K562 (cell line): ENCODE results near the gene FAM89B. TPM values are rescaled to one million over a fixed set of nuclear protein-coding genes. Genes with fewer than 3 reads are reported as not detected.

Experiments used
- ATAC-seq: fragments of 200-7000 bp; cut with Tn5 transposase; 3 replicates; pipeline ENCODE4 v1.9.1; 2020; ENCODE audit warnings: moderate library complexity
- BruUV-seq: library from RNA; stranded (reverse); fragments of 400-500 nt; replicated peaks from 2 replicates; lab custom pipeline; 2021; lab: Mats Ljungman, UMichigan
- CTCF ChIA-PET: fragments of 300-600 bp; formaldehyde crosslinking; extraction: SDS; loops from one replicate; lab custom pipeline; 2021; ENCODE audit warnings: low intra/inter-chr PET ratio; lab: Yijun Ruan, JAX
- POLR2A ChIA-PET: fragments of 300-600, 350-650 bp; sonication (Branson Sonifier 250); formaldehyde crosslinking; extraction: SDS; loops from one replicate; lab custom pipeline; 2021; ENCODE audit warnings: antibody characterized with exemption, inconsistent platforms; lab: Yijun Ruan, JAX
- DNase-seq, 4 experiments: peaks; one replicate each; pipeline versions ENCODE4 v3.0.0 to v3.0.0-alpha.2; 2011 to 2018; ENCODE audit warnings: low spot score in 3 of 4, mixed read lengths in 3 of 4; ENCODE audit errors: extremely low read depth in 1 of 4
- FAIRE-seq: peaks from 2 replicates; lab custom pipeline; 2011; peaks lifted over from hg19 to GRCh38; lab: Jason Lieb, UNC
- H2AFZ ChIP-seq: 2 replicates; pipeline ENCODE4 v1.6.0; 2011; ENCODE audit warnings: low read depth, low read length, control low read depth, inconsistent platforms
- H3K27ac ChIP-seq: fragments of 200-600 bp; 3 replicates; pipeline ENCODE4 v1.8.0; 2011; ENCODE audit warnings: low read depth, mild to moderate bottlenecking, control low read depth, inconsistent platforms, low read length, moderate library complexity, mixed read lengths; ENCODE audit errors: extremely low read depth
- H3K27me3 ChIP-seq, 2 experiments: fragments of 300-600 bp in 1 of 2; 2 replicates in 1 of 2; 3 replicates in 1 of 2; pipeline versions ENCODE4 v1.6.0 to v1.8.0; 2011; ENCODE audit warnings: inconsistent platforms in 2 of 2, low read length in 2 of 2, mild to moderate bottlenecking in 1 of 2, mixed read lengths in 1 of 2, moderate library complexity in 1 of 2; ENCODE audit not compliant: control insufficient read depth in 2 of 2, insufficient read depth in 2 of 2
- H3K36me3 ChIP-seq: fragments of 300-600 bp; 3 replicates; pipeline ENCODE4 v1.8.0; 2011; ENCODE audit warnings: mild to moderate bottlenecking, low read length, inconsistent platforms; ENCODE audit not compliant: control insufficient read depth, insufficient read depth
- H3K4me1 ChIP-seq, 2 experiments: fragments of 200-600 bp in 1 of 2; replicated peaks in 1 of 2; 2 replicates in 1 of 2; 3 replicates in 1 of 2; pipeline versions ENCODE4 v1.5.1 to v1.8.0; 2011; ENCODE audit warnings: inconsistent platforms in 2 of 2, low read length in 2 of 2, mild to moderate bottlenecking in 1 of 2, mixed read lengths in 1 of 2, moderate library complexity in 1 of 2; ENCODE audit not compliant: control insufficient read depth in 2 of 2, insufficient read depth in 2 of 2
- H3K4me2 ChIP-seq: 2 replicates; pipeline ENCODE4 v1.6.1; 2011; ENCODE audit warnings: low read length, control low read depth, inconsistent platforms, mixed read lengths; ENCODE audit not compliant: insufficient read depth
- H3K4me3 ChIP-seq: fragments of 200-600 bp; sonication (generic), shearing (Covaris generic); 2 replicates; pipeline ENCODE4 v1.5.1; 2016; ENCODE audit warnings: control low read depth, inconsistent platforms
- H3K79me2 ChIP-seq: fragments of 200-600 bp; 3 replicates; pipeline ENCODE4 v1.8.0; 2011; ENCODE audit warnings: low read length, inconsistent platforms; ENCODE audit not compliant: control insufficient read depth, insufficient read depth
- H3K9ac ChIP-seq, 2 experiments: 2 replicates each; pipeline versions ENCODE4 v1.6.0 to v1.6.1; 2011; ENCODE audit warnings: low read depth in 2 of 2, low read length in 2 of 2, control low read depth in 1 of 2, inconsistent platforms in 1 of 2, mild to moderate bottlenecking in 1 of 2, mixed read lengths in 1 of 2; ENCODE audit not compliant: insufficient read depth in 1 of 2
- H3K9me1 ChIP-seq: one replicate; pipeline ENCODE4 v1.6.0; 2011; ENCODE audit warnings: inconsistent platforms, mild to moderate bottlenecking, low read length, moderate library complexity; ENCODE audit not compliant: control insufficient read depth, insufficient read depth
- H3K9me3 ChIP-seq: replicated peaks from 2 replicates; pipeline ENCODE4 v1.5.1; 2011; ENCODE audit warnings: low read depth, low read length, inconsistent platforms; ENCODE audit not compliant: control insufficient read depth, insufficient read depth
- H4K20me1 ChIP-seq: replicated peaks from 2 replicates; pipeline ENCODE4 v1.6.1; 2011; ENCODE audit warnings: low read length, inconsistent platforms, mixed read lengths; ENCODE audit not compliant: control insufficient read depth, insufficient read depth
- BACH1 ChIP-seq: fragments of 200-800 bp; sonication (Bioruptor generic); IDR thresholded peaks from 2 replicates; pipeline ENCODE4 v1.6.1; 2016; ENCODE audit warnings: missing genetic modification characterization, missing compliant biosample characterization
- DDX20 ChIP-seq: fragments of 450-650 bp; IDR thresholded peaks from 2 replicates; pipeline ENCODE4 v1.6.1; 2016; ENCODE audit warnings: missing genetic modification characterization, low read depth, mild to moderate bottlenecking, missing compliant biosample characterization, moderate library complexity
- ESRRA ChIP-seq: fragments of 450-650 bp; IDR thresholded peaks from 2 replicates; pipeline ENCODE4 v1.6.1; 2014; ENCODE audit warnings: low read depth, mild to moderate bottlenecking, moderate library complexity, borderline replicate concordance
- HDAC2 ChIP-seq: fragments of 450-650 bp; IDR thresholded peaks from 2 replicates; pipeline ENCODE4 v1.6.1; 2016; ENCODE audit warnings: mild to moderate bottlenecking
- HNRNPL ChIP-seq: fragments of 200-400 bp; formaldehyde crosslinking; IDR thresholded peaks from 2 replicates; pipeline ENCODE4 v1.6.1; 2017; ENCODE audit warnings: low read depth, mild to moderate bottlenecking, low read length
- LCOR ChIP-seq: sonication (generic); formaldehyde crosslinking; IDR thresholded peaks from 2 replicates; pipeline ENCODE4 v1.8.0; 2022; ENCODE audit warnings: mild to moderate bottlenecking, missing genetic modification reagents
- MCM2 ChIP-seq: fragments of 450-650 bp; IDR thresholded peaks from 2 replicates; pipeline ENCODE4 v1.6.1; 2017; ENCODE audit warnings: low read depth, mild to moderate bottlenecking
- MTA2 ChIP-seq: fragments of 450-650 bp; IDR thresholded peaks from 2 replicates; pipeline ENCODE4 v1.6.1; 2016; ENCODE audit warnings: low read depth
- POLR2G ChIP-seq: fragments of 200-400 bp; formaldehyde crosslinking; IDR thresholded peaks from 2 replicates; pipeline ENCODE4 v1.6.1; 2017; ENCODE audit warnings: low read depth, mild to moderate bottlenecking, antibody characterized with exemption, low read length, moderate library complexity
- PYGO2 ChIP-seq: fragments of 450-650 bp; IDR thresholded peaks from 2 replicates; pipeline ENCODE4 v1.6.1; 2016; ENCODE audit warnings: mild to moderate bottlenecking, missing genetic modification characterization, moderate library complexity, missing compliant biosample characterization
- RFX1 ChIP-seq: fragments of 450-650 bp; IDR thresholded peaks from 2 replicates; pipeline ENCODE4 v1.6.1; 2016; ENCODE audit warnings: mild to moderate bottlenecking, moderate library complexity
- VEZF1 ChIP-seq: fragments of 200-800 bp; sonication (Bioruptor generic); IDR thresholded peaks from 2 replicates; pipeline ENCODE4 v1.6.1; 2017; ENCODE audit warnings: missing genetic modification characterization, missing compliant biosample characterization
- XRCC4 ChIP-seq: IDR thresholded peaks from one replicate; pipeline ENCODE4 v1.6.1; 2011; ENCODE audit not compliant: insufficient read depth, insufficient read length; ENCODE audit errors: extremely low read depth
- ZC3H8 ChIP-seq: fragments of 450-650 bp; IDR thresholded peaks from 2 replicates; pipeline ENCODE4 v1.6.1; 2017
- ZFP36 ChIP-seq: fragments of 150-350 bp; IDR thresholded peaks from 2 replicates; pipeline ENCODE4 v1.6.1; 2018; ENCODE audit warnings: low read length, low read depth; ENCODE audit not compliant: partially characterized antibody
- ZKSCAN8 ChIP-seq: fragments of 200-800 bp; sonication (Bioruptor generic); IDR thresholded peaks from 2 replicates; pipeline ENCODE4 v1.6.1; 2016; ENCODE audit warnings: missing genetic modification characterization, missing compliant biosample characterization
- ZNF146 ChIP-seq: IDR thresholded peaks from one replicate; pipeline ENCODE4 v1.6.1; 2018; ENCODE audit warnings: missing compliant biosample characterization; ENCODE audit not compliant: unreplicated experiment
- ZNF830 ChIP-seq: fragments of 250-450 bp; sonication (Bioruptor Pico); IDR thresholded peaks from 2 replicates; pipeline ENCODE4 v1.5.0; 2021; ENCODE audit warnings: mild to moderate bottlenecking
- WGBS: fragments of 100-300 bp; shearing (Covaris generic); methylation state at CpG from one replicate; pipeline ENCODE4 v1.1.6; 2016; ENCODE audit warnings: low coverage, mixed read lengths; ENCODE audit not compliant: insufficient coverage; ENCODE audit errors: missing lambda C conversion rate; 5-methylcytosine and 5-hydroxymethylcytosine counted together
- in situ Hi-C: fragments of 300-500 bp; cut with MboI; formaldehyde crosslinking; loops from 4 replicates; pipeline ENCODE4 v1.15.0; 2018; ENCODE audit warnings: inconsistent platforms, mixed read lengths
- intact Hi-C: fragments of 100-400 bp; cut with micrococcal nuclease; formaldehyde crosslinking; loops from 2 replicates; pipeline ENCODE4 v1.14.2; 2022
- polyA plus RNA-seq, 8 experiments: library from polyadenylated mRNA; depleted of rRNA in 4 of 8; stranded (reverse) in 5 of 8; unstranded in 3 of 8; fragments of >200 nt; fragmentation: Nextera tagmentation in 2 of 8; fragmentation: Illumina TruSeq in 1 of 8; extraction: Ambion mirVana in 2 of 8; extraction: Trizol in 1 of 8; gene quantifications; 2 replicates each; pipeline versions ENCODE4 v1.2.1 to v1.2.3, GENCODE V29; 2011 to 2014; ENCODE audit warnings: inconsistent platforms in 1 of 8, missing spikeins in 1 of 8
- total RNA-seq, 7 experiments: library from RNA; depleted of rRNA in 6 of 7; stranded (reverse); fragments of >200 nt in 6 of 7; fragmentation: Illumina TruSeq in 2 of 7; extraction: Trizol in 2 of 7; gene quantifications; 2 replicates each; pipeline versions ENCODE4 v1.2.1 to v1.2.3, GENCODE V29; 2011 to 2021; ENCODE audit warnings: low replicate concordance in 1 of 7
- TF ChIP-seq, protein P1 (sequence below): sonication (generic); formaldehyde crosslinking; IDR thresholded peaks from 2 replicates; pipeline ENCODE4 v1.8.1; 2023; ENCODE audit warnings: mild to moderate bottlenecking, missing genetic modification reagents

Gene FAM89B
- total and polyA plus RNA-seq, 9 of the 15 experiments (the other 6 are each of a cell fraction or from before 2014, with no cell fraction given): 0.32 to 27.6 (median 11.9) TPM

GRCh38 chr11:65539744-65540289 lies 32.5 kb upstream of the FAM89B start:
- peak overlapping the region; percentile 99; the same call in 1 of the 2 replicates for H2AFZ ChIP-seq
- peak overlapping the region in 1 of 2 experiments; percentile 95; a peak in 3 of 4 replicates for H3K9ac ChIP-seq
- CTCF ChIA-PET: interaction anchor here (0.9 to 3.1 kb wide), 3 partner anchors 33 to 278 kb away, joined by 3 to 63 read pairs (median 6); partner anchors contain the start of genes FAM89B and ZNRD2
- peaks cover 44% of the 10 kb centered on the region; the same call in 1 of the 3 replicates for H3K36me3 ChIP-seq
- H3K27ac ChIP-seq: peak overlapping the region; percentile 78; the same call in 1 of the 3 replicates
- no peaks in the 10 kb centered on the region for H3K9me1 ChIP-seq
- in situ Hi-C loops: no loop called here
- no peaks in the 10 kb centered on the region for H3K9me3 ChIP-seq
- H3K79me2 ChIP-seq: no peaks in the 10 kb centered on the region; the same call in 2 of the 3 replicates
- WGBS: 16% methylated on average over 11 of the region's 60 CpGs
- H3K4me1 ChIP-seq: peaks cover 9 to 46% of the 10 kb centered on the region in 2 experiments
- POLR2A ChIA-PET: interaction anchor here (0.6 to 2.7 kb wide), 11 partner anchors 12 to 121 kb away, joined by 3 to 16 read pairs (median 5); partner anchors contain the start of genes FAM89B, MALAT1, NEAT1 and ZNRD2
- H3K4me3 ChIP-seq: peak overlapping the region; percentile 76
- DNase-seq (peak in 1 of 4 experiments; percentile 44), ATAC-seq (no peak; the same call in 2 of the 3 replicates), FAIRE-seq (no peak)
- H4K20me1 ChIP-seq: no peaks in the 10 kb centered on the region
- peak overlapping the region; percentile 99 for H3K4me2 ChIP-seq
- BruUV-seq: no TSS peak
- H3K27me3 ChIP-seq: no peaks in the 10 kb centered on the region
- intact Hi-C loops: loop anchor here (1.0 to 10.0 kb wide), 3 partner anchors 30 to 275 kb away; partner anchors contain the start of gene ZNRD2
- TF ChIP-seq RFX1 (no peak), MTA2 (no peak), DDX20 (tag) (no peak), HNRNPL (no peak; the same call in 1 of the 2 replicates), ZNF830 (no peak), XRCC4 (no peak), PYGO2 (no peak), ZC3H8 (no peak), POLR2G (peak; percentile 64), BACH1 (no peak), MCM2 (no peak), ZKSCAN8 (CRISPR knock-in tag) (no peak), HDAC2 (no peak), LCOR (CRISPR knock-in tag) (no peak), VEZF1 (CRISPR knock-in tag) (no peak), ZNF146 (CRISPR knock-in tag) (no peak), ESRRA (no peak), ZFP36 (no peak)
- TF ChIP-seq, protein P1, sequence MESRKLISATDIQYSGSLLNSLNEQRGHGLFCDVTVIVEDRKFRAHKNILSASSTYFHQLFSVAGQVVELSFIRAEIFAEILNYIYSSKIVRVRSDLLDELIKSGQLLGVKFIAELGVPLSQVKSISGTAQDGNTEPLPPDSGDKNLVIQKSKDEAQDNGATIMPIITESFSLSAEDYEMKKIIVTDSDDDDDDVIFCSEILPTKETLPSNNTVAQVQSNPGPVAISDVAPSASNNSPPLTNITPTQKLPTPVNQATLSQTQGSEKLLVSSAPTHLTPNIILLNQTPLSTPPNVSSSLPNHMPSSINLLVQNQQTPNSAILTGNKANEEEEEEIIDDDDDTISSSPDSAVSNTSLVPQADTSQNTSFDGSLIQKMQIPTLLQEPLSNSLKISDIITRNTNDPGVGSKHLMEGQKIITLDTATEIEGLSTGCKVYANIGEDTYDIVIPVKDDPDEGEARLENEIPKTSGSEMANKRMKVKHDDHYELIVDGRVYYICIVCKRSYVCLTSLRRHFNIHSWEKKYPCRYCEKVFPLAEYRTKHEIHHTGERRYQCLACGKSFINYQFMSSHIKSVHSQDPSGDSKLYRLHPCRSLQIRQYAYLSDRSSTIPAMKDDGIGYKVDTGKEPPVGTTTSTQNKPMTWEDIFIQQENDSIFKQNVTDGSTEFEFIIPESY (CRISPR knock-in tag): peak; percentile 46
